ENCODE measurements around the gene PHPT1. TPM values are rescaled to one million over a fixed set of nuclear protein-coding genes. Genes with fewer than 3 reads are reported as not detected.

The PHPT1 gene
- total and polyA plus RNA-seq, 11 donors: 225 to 717 (median 266) TPM

DNA sequence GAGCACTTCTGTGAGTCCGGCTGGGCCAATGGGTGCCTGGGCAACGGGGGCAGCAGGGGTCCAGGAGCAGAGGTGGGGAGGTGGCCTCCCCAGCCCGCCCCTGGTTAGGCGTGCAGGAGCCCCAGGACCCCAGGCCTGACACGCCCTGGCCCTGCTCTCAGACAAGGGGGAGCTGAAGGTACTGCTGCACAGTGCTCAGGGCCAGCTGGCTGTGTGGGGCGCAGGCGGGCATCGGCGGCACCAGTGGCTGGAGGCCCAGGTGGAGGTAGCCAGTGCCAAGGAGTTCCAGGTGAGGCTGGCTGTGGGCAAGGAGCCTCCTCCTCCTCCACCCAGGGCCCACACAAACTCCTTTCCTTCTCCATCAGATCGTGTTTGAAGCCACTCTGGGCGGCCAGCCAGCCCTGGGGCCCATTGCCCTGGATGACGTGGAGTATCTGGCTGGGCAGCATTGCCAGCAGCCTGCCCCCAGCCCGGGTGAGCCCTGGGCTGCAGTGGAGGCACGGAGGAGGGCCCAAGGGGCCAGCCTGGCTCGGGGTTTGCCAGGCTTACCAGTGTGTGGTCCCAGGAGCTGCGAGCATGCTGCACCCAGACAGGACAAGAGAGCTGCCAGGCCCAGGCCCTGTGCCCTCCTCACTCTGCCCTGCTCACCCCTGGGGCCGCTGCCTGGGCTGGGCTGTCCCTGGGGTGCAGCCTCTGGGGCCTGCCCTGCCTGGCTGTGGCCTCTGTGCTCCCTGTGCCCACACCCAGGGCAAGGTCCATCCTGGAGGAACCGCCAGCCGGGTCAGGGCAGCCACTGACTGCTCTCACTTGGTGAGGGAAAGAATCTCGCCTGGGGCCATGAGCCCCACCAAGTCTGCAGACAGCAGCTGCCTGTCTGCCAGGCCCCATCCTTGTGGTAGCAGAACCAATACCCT, 9.9 kb downstream of the PHPT1 start:
- DNase-seq (peak; percentile 52 to 81 (median 75)), ATAC-seq (peak; percentile 49 to 75 (median 55))
- intact Hi-C loops (cut with DNase I): no loop called here
- Histone ChIP-seq H3K27me3 (no peaks in the 10 kb centered on the region), H3K27ac (peak overlapping the region in 10 of 12 donors; percentile 3 to 70 (median 42)), H3K9me3 (no peaks in the 10 kb centered on the region), H3K4me3 (no peak overlapping the region), H3K4me1 (peaks cover 0 to 25% (median 9%) of the 10 kb centered on the region in 12 donors), H3K36me3 (peaks cover 0 to 44% (median 36%) of the 10 kb centered on the region in 9 donors)
- WGBS, 4 donors: 60 to 86% (median 66%) methylated on average over 5 to 20 of the region's 20 CpGs
- TF ChIP-seq CTCF (IDR thresholded peaks at IDR 0.05) (no peak), POLR2A (IDR thresholded peaks at IDR 0.05) (no peak)

DNA sequence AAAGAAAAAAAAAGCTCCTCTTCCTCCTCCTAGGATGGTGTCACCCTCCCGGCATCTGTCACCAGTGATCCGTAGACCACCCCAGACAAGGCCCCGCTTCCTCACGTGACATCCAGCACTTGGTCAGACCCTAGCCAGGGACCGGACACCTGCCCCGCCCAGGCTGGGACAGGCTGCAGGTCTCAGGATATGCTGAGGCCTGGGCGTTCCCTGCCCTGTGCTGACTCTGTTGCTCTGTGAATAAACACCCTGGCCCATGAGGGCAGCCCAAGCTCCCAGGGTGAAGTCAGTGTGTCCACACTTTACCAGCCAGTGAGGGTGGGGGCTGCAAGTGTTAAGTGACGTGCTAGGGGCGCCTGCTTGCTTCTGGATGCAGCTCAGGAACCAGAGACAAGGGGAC, 11.3 kb downstream of the PHPT1 start:
- Histone ChIP-seq H3K9me3 (no peaks in the 10 kb centered on the region), H3K27me3 (no peaks in the 10 kb centered on the region), H3K27ac (no peak overlapping the region), H3K36me3 (peaks cover 0 to 47% (median 36%) of the 10 kb centered on the region in 9 donors), H3K4me1 (peaks cover 0 to 39% (median 21%) of the 10 kb centered on the region in 12 donors), H3K4me3 (no peak overlapping the region)
- ATAC-seq (no peak), DNase-seq (peak in 2 of 5 donors; percentile 17 to 21)
- intact Hi-C loops (cut with DNase I): loop anchor here in 3 of 10 donors (2.0 to 10.0 kb wide), 2 partner anchors 46 to 64 kb away; no protein-coding TSS in a partner anchor
- 79 to 83% (median 80%) methylated on average over 6 to 9 of the region's 9 CpGs for WGBS, 4 donors
- TF ChIP-seq POLR2A (IDR thresholded peaks at IDR 0.05) (no peak), CTCF (IDR thresholded peaks at IDR 0.05) (no peak)

DNA sequence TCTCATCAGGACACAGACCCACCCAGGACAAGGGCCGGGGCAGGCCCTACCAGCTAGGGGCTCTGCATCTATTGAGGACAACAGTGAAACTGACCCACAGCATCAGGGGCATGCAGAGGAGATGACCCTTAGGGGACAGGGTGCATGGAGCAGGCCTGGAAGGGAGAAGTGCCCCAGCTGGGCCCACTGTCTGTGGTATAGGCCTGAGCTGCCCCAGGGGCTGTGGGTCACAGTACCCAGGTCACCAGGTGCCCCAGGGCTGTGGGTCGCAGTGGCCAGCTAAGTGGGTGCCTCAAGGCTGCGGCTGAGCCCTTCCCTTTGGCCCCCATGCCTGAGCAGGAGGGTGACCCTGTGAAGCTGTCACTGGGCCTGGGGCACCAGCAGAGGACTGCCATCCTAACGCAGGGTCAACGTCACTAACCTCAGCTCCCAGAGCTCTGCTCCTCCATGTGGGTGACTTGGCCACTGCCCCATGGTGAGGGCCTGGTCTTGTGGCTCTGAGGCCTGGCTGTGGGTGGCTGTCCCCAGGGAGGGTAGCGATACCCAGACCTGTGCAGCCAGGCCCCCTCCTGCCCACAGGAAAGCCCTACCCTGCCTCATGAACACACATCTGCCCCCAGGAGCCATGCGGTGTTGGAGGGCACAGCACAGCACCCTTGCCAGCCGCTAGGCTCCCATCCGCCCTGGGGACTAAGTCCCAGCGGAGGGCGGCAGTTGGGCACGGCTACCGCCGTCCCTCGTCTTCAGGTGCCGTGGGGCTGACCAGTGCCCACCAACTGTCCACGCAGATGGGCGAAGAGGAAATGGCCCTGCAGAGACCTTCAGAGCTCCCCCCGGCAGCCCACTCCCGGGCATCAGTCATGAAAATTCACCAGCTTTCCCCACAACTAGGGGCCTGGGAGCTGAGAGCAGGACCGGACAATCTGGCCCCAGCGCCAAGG, 12.0 kb downstream of the PHPT1 start:
- Histone ChIP-seq H3K4me1 (peaks cover 0 to 40% (median 21%) of the 10 kb centered on the region in 12 donors), H3K36me3 (peaks cover 0 to 47% (median 36%) of the 10 kb centered on the region in 9 donors), H3K27ac (no peak overlapping the region), H3K4me3 (no peak overlapping the region), H3K9me3 (no peaks in the 10 kb centered on the region), H3K27me3 (no peaks in the 10 kb centered on the region)
- DNase-seq: peak in 3 of 5 donors; percentile 5 to 24 (median 24)
- 90 to 96% (median 92%) methylated on average over 13 to 22 of the region's 22 CpGs for WGBS, 4 donors
- no peak for TF ChIP-seq CTCF (IDR thresholded peaks at IDR 0.05)
- no peak for TF ChIP-seq POLR2A (IDR thresholded peaks at IDR 0.05)
- intact Hi-C loops (cut with DNase I): loop anchor here in 3 of 10 donors (2.0 to 10.0 kb wide), 2 partner anchors 46 to 64 kb away; no protein-coding TSS in a partner anchor
- ATAC-seq: no peak
